Calu3 (cell line): ENCODE measurements around the gene POC1A. TPM values are rescaled to one million over a fixed set of nuclear protein-coding genes. Genes with fewer than 3 reads are reported as not detected.

Experiments used
- BruUV-seq: library from RNA; stranded (reverse); fragments of 400-500 nt; replicated peaks from 2 replicates; lab custom pipeline; 2021; lab: Mats Ljungman, UMichigan
- CTCF ChIA-PET: fragments of 300-600 bp; sonication (Branson Sonifier 250); formaldehyde crosslinking; loops from one replicate; lab custom pipeline; 2022; ENCODE audit warnings: antibody characterized with exemption; lab: Charles Lee
- DNase-seq: peaks from one replicate; pipeline ENCODE4 v3.0.0; 2022
- H3K27ac Mint-ChIP-seq: one replicate; pipeline ENCODE4 v1.8.0; 2022; ENCODE audit warnings: mixed read lengths; ENCODE audit not compliant: unreplicated experiment
- H3K27me3 Mint-ChIP-seq: one replicate; pipeline ENCODE4 v1.8.0; 2022; ENCODE audit warnings: mixed read lengths; ENCODE audit not compliant: unreplicated experiment
- H3K36me3 Mint-ChIP-seq: one replicate; pipeline ENCODE4 v1.8.0; 2022; ENCODE audit warnings: mild to moderate bottlenecking, moderate library complexity, mixed read lengths; ENCODE audit not compliant: insufficient read depth, unreplicated experiment
- H3K4me1 Mint-ChIP-seq: one replicate; pipeline ENCODE4 v1.8.0; 2022; ENCODE audit warnings: mild to moderate bottlenecking, low read depth, mixed read lengths; ENCODE audit not compliant: unreplicated experiment
- H3K4me3 Mint-ChIP-seq: one replicate; pipeline ENCODE4 v1.8.0; 2022; ENCODE audit warnings: mild to moderate bottlenecking, low read depth, moderate library complexity, mixed read lengths; ENCODE audit not compliant: unreplicated experiment
- H3K9me3 Mint-ChIP-seq: one replicate; pipeline ENCODE4 v1.8.0; 2022; ENCODE audit warnings: low read depth, mixed read lengths; ENCODE audit not compliant: unreplicated experiment
- intact Hi-C: fragments of 100-400 bp; cut with micrococcal nuclease; formaldehyde crosslinking; loops from one replicate; pipeline ENCODE4 v1.10.0; 2022; ENCODE audit not compliant: unreplicated experiment
- total RNA-seq: library from RNA; stranded (reverse); gene quantifications from 2 replicates; pipeline ENCODE4 v1.2.3, GENCODE V29; 2022
- TF ChIP-seq, protein P1 (sequence below): fragments of 200-600 bp; IDR thresholded peaks from one replicate; pipeline ENCODE4 v1.8.0; 2022; ENCODE audit warnings: antibody characterized with exemption; ENCODE audit not compliant: unreplicated experiment

POC1A gene
- total RNA-seq, 1 experiment from 2014 or later = 26.9 TPM

DNA sequence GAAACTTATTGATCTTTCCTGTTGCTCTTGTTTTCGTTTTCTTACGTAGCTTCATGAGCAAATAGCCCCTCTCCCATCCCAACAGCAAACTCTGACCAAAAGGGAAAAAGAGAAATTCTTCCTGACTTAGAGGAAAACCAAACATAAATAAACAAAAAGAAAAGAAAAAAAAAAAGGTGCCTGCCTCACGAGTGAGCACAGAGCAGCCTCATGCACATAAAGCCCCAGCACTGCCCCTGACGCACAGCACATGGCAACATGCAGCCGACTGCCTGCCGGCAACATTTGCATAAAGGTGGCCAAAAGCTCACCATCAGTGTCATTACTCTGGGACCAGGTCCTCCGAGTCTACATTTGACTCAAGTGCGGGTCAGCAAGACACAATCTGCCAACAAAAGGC is 6.4 kb downstream of the POC1A start:
- no TSS peak for BruUV-seq
- DNase-seq = no peak
- intact Hi-C loops = no loop called here
- H3K4me3 Mint-ChIP-seq = no peak overlapping the region
- TF ChIP-seq, protein P1, sequence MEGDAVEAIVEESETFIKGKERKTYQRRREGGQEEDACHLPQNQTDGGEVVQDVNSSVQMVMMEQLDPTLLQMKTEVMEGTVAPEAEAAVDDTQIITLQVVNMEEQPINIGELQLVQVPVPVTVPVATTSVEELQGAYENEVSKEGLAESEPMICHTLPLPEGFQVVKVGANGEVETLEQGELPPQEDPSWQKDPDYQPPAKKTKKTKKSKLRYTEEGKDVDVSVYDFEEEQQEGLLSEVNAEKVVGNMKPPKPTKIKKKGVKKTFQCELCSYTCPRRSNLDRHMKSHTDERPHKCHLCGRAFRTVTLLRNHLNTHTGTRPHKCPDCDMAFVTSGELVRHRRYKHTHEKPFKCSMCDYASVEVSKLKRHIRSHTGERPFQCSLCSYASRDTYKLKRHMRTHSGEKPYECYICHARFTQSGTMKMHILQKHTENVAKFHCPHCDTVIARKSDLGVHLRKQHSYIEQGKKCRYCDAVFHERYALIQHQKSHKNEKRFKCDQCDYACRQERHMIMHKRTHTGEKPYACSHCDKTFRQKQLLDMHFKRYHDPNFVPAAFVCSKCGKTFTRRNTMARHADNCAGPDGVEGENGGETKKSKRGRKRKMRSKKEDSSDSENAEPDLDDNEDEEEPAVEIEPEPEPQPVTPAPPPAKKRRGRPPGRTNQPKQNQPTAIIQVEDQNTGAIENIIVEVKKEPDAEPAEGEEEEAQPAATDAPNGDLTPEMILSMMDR = no peak
- H3K9me3 Mint-ChIP-seq = no peaks in the 10 kb centered on the region
- H3K27me3 Mint-ChIP-seq = no peaks in the 10 kb centered on the region
- CTCF ChIA-PET = interaction anchor here (0.7 kb wide), 1 partner anchor 582 kb away, joined by 3 read pairs; no protein-coding TSS in a partner anchor
- H3K27ac Mint-ChIP-seq = no peak overlapping the region
- H3K4me1 Mint-ChIP-seq = peaks cover under 1% of the 10 kb centered on the region
- peaks cover 6% of the 10 kb centered on the region for H3K36me3 Mint-ChIP-seq

DNA sequence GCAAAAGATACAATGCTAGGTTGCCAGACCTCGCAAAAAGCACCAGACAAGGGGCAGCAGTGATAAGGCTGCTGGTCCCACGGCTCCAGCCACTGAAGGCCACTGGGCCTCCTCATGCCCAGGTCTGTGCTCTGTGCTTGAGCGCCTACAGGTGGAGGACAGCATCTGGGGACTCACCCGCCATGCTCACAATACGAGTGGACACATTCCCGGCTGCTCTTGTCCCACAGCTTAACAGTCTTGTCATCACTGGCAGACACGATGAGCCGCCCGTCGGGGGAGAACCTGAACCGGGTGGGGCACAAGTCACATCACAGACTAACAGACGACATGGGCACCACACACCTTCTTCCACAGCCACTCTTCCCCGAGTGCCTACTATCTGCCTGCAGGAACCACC is 7.4 kb downstream of the POC1A start:
- Mint-ChIP-seq H3K4me3 (no peak overlapping the region), H3K36me3 (peaks cover 6% of the 10 kb centered on the region), H3K27me3 (no peaks in the 10 kb centered on the region), H3K9me3 (no peaks in the 10 kb centered on the region), H3K4me1 (no peaks in the 10 kb centered on the region), H3K27ac (no peak overlapping the region)
- BruUV-seq = no TSS peak
- intact Hi-C loops = no loop called here
- TF ChIP-seq, protein P1 = no peak
- CTCF ChIA-PET = interaction anchor here (0.7 kb wide), 1 partner anchor 160 kb away, joined by 4 read pairs; no protein-coding TSS in a partner anchor
- DNase-seq = no peak

DNA sequence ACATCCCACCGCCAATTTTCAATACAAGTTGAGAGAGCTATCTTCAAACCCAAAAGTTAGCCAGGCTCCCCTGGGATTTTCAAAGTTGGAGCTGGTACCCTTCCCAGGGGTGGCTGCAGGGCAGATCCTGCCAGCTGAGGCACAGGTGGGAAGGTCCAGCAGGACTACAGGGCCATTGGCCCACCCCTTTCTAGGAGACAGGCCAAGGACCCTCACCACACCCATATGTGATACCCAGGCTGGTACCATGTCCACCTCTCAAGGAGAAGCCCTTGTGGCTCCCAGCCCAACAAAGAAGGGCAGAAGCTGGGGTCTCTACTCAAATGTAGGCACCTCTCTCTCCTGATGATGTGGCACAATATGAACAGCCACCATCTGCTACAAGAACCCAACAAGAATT is 8.0 kb downstream of the POC1A start:
- H3K9me3 Mint-ChIP-seq = no peaks in the 10 kb centered on the region
- BruUV-seq = no TSS peak
- CTCF ChIA-PET = interaction anchor here (0.5 kb wide), 1 partner anchor 166 kb away, joined by 8 read pairs; no protein-coding TSS in a partner anchor
- no peak overlapping the region for H3K4me3 Mint-ChIP-seq
- H3K4me1 Mint-ChIP-seq = no peaks in the 10 kb centered on the region
- no peak for DNase-seq
- no peaks in the 10 kb centered on the region for H3K27me3 Mint-ChIP-seq
- no peak overlapping the region for H3K27ac Mint-ChIP-seq
- intact Hi-C loops = no loop called here
- peaks cover 6% of the 10 kb centered on the region for H3K36me3 Mint-ChIP-seq
- TF ChIP-seq, protein P1 = no peak

DNA sequence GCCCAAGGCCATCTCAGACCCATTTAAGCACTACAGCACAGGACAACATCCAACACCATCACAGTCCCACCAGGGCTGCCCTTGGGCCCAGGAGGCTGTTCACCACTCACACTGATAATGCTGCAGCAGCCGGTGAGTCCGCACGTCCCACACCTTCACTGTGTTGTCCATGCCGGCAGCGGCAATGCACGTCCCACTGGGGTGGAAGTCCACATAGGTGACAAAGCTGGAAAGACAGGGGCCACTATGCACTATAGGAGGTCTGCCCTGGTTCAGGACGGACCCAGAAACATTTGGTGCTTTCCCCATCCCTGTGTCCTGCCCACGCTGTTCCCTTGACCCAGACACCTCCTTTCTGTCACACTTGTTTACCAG is 8.5 kb downstream of the POC1A start:
- Mint-ChIP-seq H3K4me1 (no peaks in the 10 kb centered on the region), H3K4me3 (no peak overlapping the region), H3K9me3 (no peaks in the 10 kb centered on the region), H3K27ac (no peak overlapping the region), H3K36me3 (peaks cover 8% of the 10 kb centered on the region), H3K27me3 (no peaks in the 10 kb centered on the region)
- CTCF ChIA-PET = interaction anchor here (0.5 kb wide), 1 partner anchor 167 kb away, joined by 8 read pairs; no protein-coding TSS in a partner anchor
- TF ChIP-seq, protein P1 = no peak
- no TSS peak for BruUV-seq
- DNase-seq = no peak
- intact Hi-C loops = no loop called here
